ENCODE results near the gene NOSTRIN. TPM values are rescaled to one million over a fixed set of nuclear protein-coding genes. Genes with fewer than 3 reads are reported as not detected.
A peak's percentile ranks its signal among the peaks of the same experiment; 100 is the strongest.

The NOSTRIN gene
- total RNA-seq, 1 experiment from 2014 or later = 0.23 TPM

GRCh38 chr2:168805615-168806014 is 3.2 kb downstream of the NOSTRIN start:
- Histone ChIP-seq H3K4me3 (no peak overlapping the region), H3K27me3 (no peaks in the 10 kb centered on the region), H3K36me3 (no peaks in the 10 kb centered on the region), H3K9me3 (no peaks in the 10 kb centered on the region)
- no peak for DNase-seq

GRCh38 chr2:168809537-168809936 is 7.1 kb downstream of the NOSTRIN start:
- H3K36me3 ChIP-seq = no peaks in the 10 kb centered on the region
- DNase-seq = no peak
- H3K27me3 ChIP-seq = no peaks in the 10 kb centered on the region
- no peak overlapping the region for H3K4me3 ChIP-seq
- no peaks in the 10 kb centered on the region for H3K9me3 ChIP-seq

GRCh38 chr2:168810235-168810634 is 7.8 kb downstream of the NOSTRIN start:
- Histone ChIP-seq H3K27me3 (no peaks in the 10 kb centered on the region), H3K4me3 (no peak overlapping the region), H3K9me3 (no peaks in the 10 kb centered on the region), H3K36me3 (no peaks in the 10 kb centered on the region)
- DNase-seq = no peak

- H3K9me3 ChIP-seq = no peaks in the 10 kb centered on the region
- no peak overlapping the region for H3K4me3 ChIP-seq
- H3K36me3 ChIP-seq = no peaks in the 10 kb centered on the region
- no peak for DNase-seq
- no peaks in the 10 kb centered on the region for H3K27me3 ChIP-seq
These were observed 9.3 kb downstream of the NOSTRIN start for GRCh38 chr2:168811696-168812095.

GRCh38 chr2:168814046-168814445 is 11.6 kb downstream of the NOSTRIN start:
- Histone ChIP-seq H3K36me3 (no peaks in the 10 kb centered on the region), H3K4me3 (no peak overlapping the region), H3K9me3 (no peaks in the 10 kb centered on the region), H3K27me3 (no peaks in the 10 kb centered on the region)
- DNase-seq = no peak

GRCh38 chr2:168814939-168815907 is 12.8 kb downstream of the NOSTRIN start:
- Histone ChIP-seq H3K4me3 (no peak overlapping the region), H3K9me3 (no peaks in the 10 kb centered on the region), H3K36me3 (no peaks in the 10 kb centered on the region), H3K27me3 (no peaks in the 10 kb centered on the region)
- no peak for DNase-seq

- Histone ChIP-seq H3K27me3 (no peaks in the 10 kb centered on the region), H3K4me3 (no peak overlapping the region), H3K36me3 (no peaks in the 10 kb centered on the region), H3K9me3 (no peaks in the 10 kb centered on the region)
- DNase-seq = peak; percentile 50
These were observed 13.9 kb downstream of the NOSTRIN start for GRCh38 chr2:168816369-168816768.

GRCh38 chr2:168819050-168819715 is 16.7 kb downstream of the NOSTRIN start:
- DNase-seq = no peak
- H3K9me3 ChIP-seq = no peaks in the 10 kb centered on the region
- H3K36me3 ChIP-seq = no peaks in the 10 kb centered on the region
- no peak overlapping the region for H3K4me3 ChIP-seq
- H3K27me3 ChIP-seq = no peaks in the 10 kb centered on the region

- Histone ChIP-seq H3K4me3 (no peak overlapping the region), H3K36me3 (no peaks in the 10 kb centered on the region), H3K9me3 (no peaks in the 10 kb centered on the region), H3K27me3 (no peaks in the 10 kb centered on the region)
- peak; percentile 5 for DNase-seq
These were observed 17.5 kb downstream of the NOSTRIN start for GRCh38 chr2:168819829-168820489.

- H3K4me3 ChIP-seq = no peak overlapping the region
- no peaks in the 10 kb centered on the region for H3K9me3 ChIP-seq
- DNase-seq = no peak
- H3K27me3 ChIP-seq = no peaks in the 10 kb centered on the region
- no peaks in the 10 kb centered on the region for H3K36me3 ChIP-seq
These were observed 19.1 kb downstream of the NOSTRIN start for GRCh38 chr2:168821577-168821976.

GRCh38 chr2:168821992-168822391 is 19.6 kb downstream of the NOSTRIN start:
- H3K27me3 ChIP-seq = no peaks in the 10 kb centered on the region
- no peak overlapping the region for H3K4me3 ChIP-seq
- DNase-seq = no peak

GRCh38 chr2:168825126-168825525 is 22.7 kb downstream of the NOSTRIN start:
- Histone ChIP-seq H3K9me3 (no peaks in the 10 kb centered on the region), H3K4me3 (no peak overlapping the region), H3K36me3 (no peaks in the 10 kb centered on the region), H3K27me3 (no peaks in the 10 kb centered on the region)
- DNase-seq = no peak

More at GRCh38 chr2:168821992-168822391, 19.6 kb downstream of the NOSTRIN start:
- no peaks in the 10 kb centered on the region for H3K9me3 ChIP-seq
- H3K36me3 ChIP-seq = no peaks in the 10 kb centered on the region

GRCh38 chr2:168830958-168831357 is 28.5 kb downstream of the NOSTRIN start:
- no peak overlapping the region for H3K4me3 ChIP-seq
- no peaks in the 10 kb centered on the region for H3K36me3 ChIP-seq
- no peak for DNase-seq
- no peaks in the 10 kb centered on the region for H3K27me3 ChIP-seq
- H3K9me3 ChIP-seq = no peaks in the 10 kb centered on the region

GRCh38 chr2:168831662-168832061 is 29.2 kb downstream of the NOSTRIN start:
- no peak for DNase-seq
- Histone ChIP-seq H3K4me3 (no peak overlapping the region), H3K27me3 (no peaks in the 10 kb centered on the region), H3K36me3 (no peaks in the 10 kb centered on the region), H3K9me3 (no peaks in the 10 kb centered on the region)

- no peaks in the 10 kb centered on the region for H3K36me3 ChIP-seq
- H3K9me3 ChIP-seq = no peaks in the 10 kb centered on the region
- no peaks in the 10 kb centered on the region for H3K27me3 ChIP-seq
- H3K4me3 ChIP-seq = no peak overlapping the region
- no peak for DNase-seq
These were observed 33.5 kb downstream of the NOSTRIN start for GRCh38 chr2:168835969-168836368.

- DNase-seq = no peak
- H3K36me3 ChIP-seq = no peaks in the 10 kb centered on the region
- H3K9me3 ChIP-seq = no peaks in the 10 kb centered on the region
- H3K27me3 ChIP-seq = no peaks in the 10 kb centered on the region
- no peak overlapping the region for H3K4me3 ChIP-seq
These were observed 39.0 kb downstream of the NOSTRIN start for GRCh38 chr2:168841445-168841844.

- Histone ChIP-seq H3K27me3 (no peaks in the 10 kb centered on the region), H3K4me3 (no peak overlapping the region), H3K36me3 (no peaks in the 10 kb centered on the region), H3K9me3 (no peaks in the 10 kb centered on the region)
- DNase-seq = no peak
These were observed 40.8 kb downstream of the NOSTRIN start for GRCh38 chr2:168843253-168843652.

Measured in MG63 (cell line).